A549 treated with GW870086 at 1 μM for 4 hours (cell line): ENCODE measurements around the gene MTMR11. TPM values are rescaled to one million over a fixed set of nuclear protein-coding genes. Genes with fewer than 3 reads are reported as not detected.

ENCODE experiments used
- total RNA-seq: library from RNA; stranded (reverse); fragments of 200-300 nt; extraction: Qiagen RNA extraction; gene quantifications from 5 replicates; pipeline ENCODE4 v1.2.3, GENCODE V29; 2022; ENCODE audit warnings: low read depth

Gene MTMR11, protein sequence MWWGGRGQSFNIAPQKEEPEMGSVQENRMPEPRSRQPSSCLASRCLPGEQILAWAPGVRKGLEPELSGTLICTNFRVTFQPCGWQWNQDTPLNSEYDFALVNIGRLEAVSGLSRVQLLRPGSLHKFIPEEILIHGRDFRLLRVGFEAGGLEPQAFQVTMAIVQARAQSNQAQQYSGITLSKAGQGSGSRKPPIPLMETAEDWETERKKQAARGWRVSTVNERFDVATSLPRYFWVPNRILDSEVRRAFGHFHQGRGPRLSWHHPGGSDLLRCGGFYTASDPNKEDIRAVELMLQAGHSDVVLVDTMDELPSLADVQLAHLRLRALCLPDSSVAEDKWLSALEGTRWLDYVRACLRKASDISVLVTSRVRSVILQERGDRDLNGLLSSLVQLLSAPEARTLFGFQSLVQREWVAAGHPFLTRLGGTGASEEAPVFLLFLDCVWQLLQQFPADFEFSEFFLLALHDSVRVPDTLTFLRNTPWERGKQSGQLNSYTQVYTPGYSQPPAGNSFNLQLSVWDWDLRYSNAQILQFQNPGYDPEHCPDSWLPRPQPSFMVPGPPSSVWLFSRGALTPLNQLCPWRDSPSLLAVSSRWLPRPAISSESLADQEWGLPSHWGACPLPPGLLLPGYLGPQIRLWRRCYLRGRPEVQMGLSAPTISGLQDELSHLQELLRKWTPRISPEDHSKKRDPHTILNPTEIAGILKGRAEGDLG
- 5.1 to 8.3 TPM (median 7.0 TPM) in 5 replicates for total RNA-seq

GRCh38 chr1:149936170-149936991, at the start of gene MTMR11:
TSS of gene MTMR11 (minus strand) at chr1:149936879. CDS start at chr1:149936647, 232 bp downstream.

GRCh38 chr1:149927563-149928400, 8.9 kb downstream of the MTMR11 start, which contains the start of gene SF3B4:
TSS of gene SF3B4 (minus strand) at chr1:149927803. CDS start at chr1:149927759, 44 bp downstream.

DNA sequence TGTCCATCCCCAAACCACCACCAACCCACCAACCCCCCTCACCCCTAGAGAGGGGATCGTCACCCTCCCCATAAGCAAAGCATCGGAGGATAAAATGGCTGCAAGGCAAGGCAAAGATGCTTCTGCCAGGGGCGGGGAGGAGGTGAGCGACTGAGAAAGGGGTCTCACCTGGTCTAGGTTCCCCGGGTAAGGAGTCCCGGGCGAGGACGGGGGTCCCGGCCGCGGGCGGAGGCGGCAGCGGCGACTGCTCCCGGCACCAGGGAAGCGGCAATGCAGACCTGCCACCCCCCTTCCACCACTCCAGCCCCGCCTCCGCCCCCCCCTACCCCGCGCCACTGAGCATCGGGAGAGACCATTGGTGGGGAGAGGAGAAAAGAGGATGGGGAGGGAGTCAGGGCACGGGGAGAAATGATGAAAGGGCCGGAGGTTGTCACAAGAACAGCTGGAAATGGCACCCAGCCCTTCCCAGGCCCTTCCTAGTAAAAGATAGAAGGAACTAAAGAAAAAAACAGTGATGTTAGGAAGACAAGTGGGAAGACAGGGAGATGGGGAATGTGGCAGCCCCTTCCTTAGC, 19.0 kb downstream of the MTMR11 start, which contains the start of gene SV2A:
TSS of gene SV2A (minus strand) at position 274 of the 574 bp plus-strand sequence. CDS start 4,004 bp downstream, outside the sequence.

DNA sequence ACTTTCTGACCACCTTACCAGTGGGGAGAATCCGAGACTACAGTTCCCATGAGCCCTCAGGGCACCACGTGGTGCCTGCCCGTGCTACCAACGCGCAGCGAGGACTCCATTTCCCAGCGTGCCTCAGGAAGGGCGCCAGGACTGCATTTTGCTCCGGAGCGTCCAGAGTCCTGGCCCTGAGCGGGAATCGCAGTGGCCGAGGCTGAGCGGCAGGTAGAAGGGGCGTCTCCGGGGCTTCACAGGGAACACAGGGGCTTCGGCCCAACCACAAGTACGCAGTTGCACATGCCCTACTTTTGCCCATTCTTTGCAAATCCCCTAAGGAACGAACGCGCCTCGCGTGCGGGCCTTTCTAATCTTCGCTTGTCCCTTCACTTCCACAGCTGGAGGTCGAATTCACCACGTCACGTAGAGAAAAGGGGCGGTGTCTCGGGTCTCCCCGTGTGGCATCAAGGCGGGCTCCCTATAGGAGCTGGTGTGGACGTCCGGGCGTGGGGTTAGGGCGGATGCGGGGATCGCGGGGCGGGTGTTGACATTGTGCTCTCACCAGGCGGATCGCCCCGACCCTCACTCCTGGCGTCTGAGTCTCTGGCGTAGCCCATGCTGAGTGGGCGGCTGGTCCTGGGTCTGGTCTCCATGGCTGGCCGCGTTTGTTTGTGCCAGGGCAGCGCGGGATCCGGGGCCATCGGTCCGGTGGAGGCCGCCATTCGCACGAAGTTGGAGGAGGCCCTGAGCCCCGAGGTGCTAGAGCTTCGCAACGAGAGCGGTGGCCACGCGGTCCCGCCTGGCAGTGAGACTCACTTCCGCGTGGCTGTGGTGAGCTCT, 37.0 kb downstream of the MTMR11 start, which contains the start of gene BOLA1:
TSS of gene BOLA1 (plus strand) at position 109 of the 825 bp plus-strand sequence. CDS start at position 601, 492 bp downstream.

Other genes with a start within 250 kb of the MTMR11 start
- gene FCGR1A, start 154.2 kb downstream of the MTMR11 start, total RNA-seq, result not detected in 5 replicates
- 16.3 to 24.2 TPM (median 23.3 TPM) in 5 replicates for gene BOLA1, start 37.3 kb downstream of the MTMR11 start, total RNA-seq
- 0.08 to 0.12 TPM (median 0.10 TPM) in 5 replicates for gene SV2A, start 19.0 kb downstream of the MTMR11 start, total RNA-seq
- gene SF3B4, start 9.1 kb downstream of the MTMR11 start, total RNA-seq, result 119 to 144 TPM (median 123 TPM) in 5 replicates
- 8.3 to 12.6 TPM (median 12.3 TPM) in 5 replicates for gene OTUD7B, start 73.8 kb upstream of the MTMR11 start, total RNA-seq
- 15.8 to 17.3 TPM (median 15.9 TPM) in 5 replicates for gene VPS45, start 130.9 kb upstream of the MTMR11 start, total RNA-seq
- 6.3 to 7.8 TPM (median 6.8 TPM) in 5 replicates for gene PLEKHO1, start 213.0 kb upstream of the MTMR11 start, total RNA-seq